Mammary epithelial cell (primary cell): ENCODE measurements around the gene MAST1.

Source experiments
- EZH2 ChIP-seq: IDR thresholded peaks from 2 replicates; pipeline ENCODE4 v1.6.1; 2012; ENCODE audit warnings: low read length, inconsistent platforms, borderline replicate concordance
- TF ChIP-seq, protein P1 (sequence below), 2 donors: IDR thresholded peaks in 1 of 2; conservative IDR thresholded peaks in 1 of 2; 2 replicates each; pipeline ENCODE4 v1.5.1; 2011 to 2012; ENCODE audit warnings: inconsistent platforms in 2 of 2, low read length in 2 of 2, mild to moderate bottlenecking in 2 of 2, control low read depth in 1 of 2, low read depth in 1 of 2; ENCODE audit not compliant: insufficient read depth in 1 of 2; ENCODE audit errors: extremely low read depth in 1 of 2

DNA sequence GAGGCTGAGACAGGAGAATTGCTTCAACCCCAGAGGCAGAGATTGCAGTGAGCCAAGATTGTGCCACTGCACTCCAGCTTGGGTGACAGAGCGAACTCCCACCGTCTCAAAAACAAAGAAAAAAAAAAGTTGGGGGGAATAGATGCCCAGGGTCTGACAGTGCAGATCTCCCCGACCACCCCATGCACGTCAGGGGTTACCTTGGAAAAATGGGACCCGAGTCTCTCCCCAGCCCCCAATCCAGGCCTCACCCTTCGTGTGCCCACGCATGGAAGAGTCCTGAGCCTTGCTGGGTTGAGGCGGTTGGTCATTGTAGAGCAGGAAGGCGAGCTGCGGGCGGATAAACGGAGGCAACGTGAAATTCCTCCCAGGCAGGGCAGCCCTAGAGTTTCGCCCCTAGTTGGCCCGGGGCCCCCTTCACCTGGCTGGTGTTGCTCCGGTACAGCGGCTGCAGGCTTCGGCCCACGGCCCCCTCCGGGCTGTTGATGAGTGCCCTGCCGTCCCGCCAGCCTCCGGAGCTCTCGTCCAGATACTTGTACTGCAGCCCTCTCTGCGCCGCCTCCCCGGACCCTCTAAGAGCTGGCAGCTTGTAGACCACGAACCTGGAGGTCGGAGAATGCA, 42.3 kb downstream of the MAST1 start:
- TF ChIP-seq, protein P1, sequence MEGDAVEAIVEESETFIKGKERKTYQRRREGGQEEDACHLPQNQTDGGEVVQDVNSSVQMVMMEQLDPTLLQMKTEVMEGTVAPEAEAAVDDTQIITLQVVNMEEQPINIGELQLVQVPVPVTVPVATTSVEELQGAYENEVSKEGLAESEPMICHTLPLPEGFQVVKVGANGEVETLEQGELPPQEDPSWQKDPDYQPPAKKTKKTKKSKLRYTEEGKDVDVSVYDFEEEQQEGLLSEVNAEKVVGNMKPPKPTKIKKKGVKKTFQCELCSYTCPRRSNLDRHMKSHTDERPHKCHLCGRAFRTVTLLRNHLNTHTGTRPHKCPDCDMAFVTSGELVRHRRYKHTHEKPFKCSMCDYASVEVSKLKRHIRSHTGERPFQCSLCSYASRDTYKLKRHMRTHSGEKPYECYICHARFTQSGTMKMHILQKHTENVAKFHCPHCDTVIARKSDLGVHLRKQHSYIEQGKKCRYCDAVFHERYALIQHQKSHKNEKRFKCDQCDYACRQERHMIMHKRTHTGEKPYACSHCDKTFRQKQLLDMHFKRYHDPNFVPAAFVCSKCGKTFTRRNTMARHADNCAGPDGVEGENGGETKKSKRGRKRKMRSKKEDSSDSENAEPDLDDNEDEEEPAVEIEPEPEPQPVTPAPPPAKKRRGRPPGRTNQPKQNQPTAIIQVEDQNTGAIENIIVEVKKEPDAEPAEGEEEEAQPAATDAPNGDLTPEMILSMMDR (conservative IDR thresholded peaks at IDR 0.05 in 1 of 2, IDR thresholded peaks at IDR 0.05 in 1 of 2; ENCODE audit: extremely low read depth in 1 of 2, insufficient read depth in 1 of 2, low read depth in 1 of 2, low read length in 2 of 2), result no peak
- no peak for TF ChIP-seq EZH2
